22Rv1 (cell line): ENCODE measurements around the gene SOX1.

ENCODE experiments used
- H3K27ac ChIP-seq: fragments of 450-650 bp; 2 replicates; pipeline ENCODE4 v1.5.1; 2017
- ZFX ChIP-seq: fragments of 450-650 bp; IDR thresholded peaks from 2 replicates; pipeline ENCODE4 v1.6.1; 2017; ENCODE audit warnings: antibody characterized with exemption, borderline replicate concordance
- TF ChIP-seq, protein P1 (sequence below): fragments of 450-650 bp; IDR thresholded peaks from 2 replicates; pipeline ENCODE4 v1.5.1; 2017; ENCODE audit warnings: mild to moderate bottlenecking

The SOX1 gene

DNA sequence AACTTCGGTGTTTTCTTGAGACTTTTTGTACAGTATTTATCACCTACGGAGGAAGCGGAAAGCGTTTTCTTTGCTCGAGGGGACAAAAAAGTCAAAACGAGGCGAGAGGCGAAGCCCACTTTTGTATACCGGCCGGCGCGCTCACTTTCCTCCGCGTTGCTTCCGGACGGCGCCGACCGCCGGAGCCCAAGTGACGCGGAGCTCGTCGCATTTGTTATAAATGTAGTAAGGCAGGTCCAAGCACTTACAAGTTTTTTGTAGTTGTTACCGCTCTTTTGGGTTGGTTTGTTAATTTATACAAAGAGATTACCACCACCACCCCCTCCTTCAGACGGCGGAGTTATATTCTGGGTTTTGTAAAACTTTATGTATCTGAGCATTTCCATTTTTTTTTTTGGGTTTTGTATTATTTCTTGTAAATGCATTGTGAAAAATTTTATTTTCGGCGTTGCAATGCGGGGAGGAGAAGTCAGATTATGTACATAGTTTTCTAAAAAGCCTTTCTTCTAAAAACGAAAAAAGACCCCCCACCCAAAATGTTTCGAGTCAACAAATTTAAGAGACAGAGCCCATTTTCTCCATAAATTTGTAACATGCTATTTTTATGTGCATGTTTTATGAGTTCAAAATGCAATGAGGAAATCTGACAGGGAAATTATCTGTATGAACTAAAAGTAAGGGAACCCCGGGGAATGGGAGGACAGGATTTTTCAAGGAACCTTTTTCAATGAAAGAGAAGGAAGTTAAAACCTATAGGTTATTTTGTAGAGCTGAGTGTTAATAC is 2.3 kb downstream of the SOX1 start:
- TF ChIP-seq ZFX, result no peak
- TF ChIP-seq, protein P1, sequence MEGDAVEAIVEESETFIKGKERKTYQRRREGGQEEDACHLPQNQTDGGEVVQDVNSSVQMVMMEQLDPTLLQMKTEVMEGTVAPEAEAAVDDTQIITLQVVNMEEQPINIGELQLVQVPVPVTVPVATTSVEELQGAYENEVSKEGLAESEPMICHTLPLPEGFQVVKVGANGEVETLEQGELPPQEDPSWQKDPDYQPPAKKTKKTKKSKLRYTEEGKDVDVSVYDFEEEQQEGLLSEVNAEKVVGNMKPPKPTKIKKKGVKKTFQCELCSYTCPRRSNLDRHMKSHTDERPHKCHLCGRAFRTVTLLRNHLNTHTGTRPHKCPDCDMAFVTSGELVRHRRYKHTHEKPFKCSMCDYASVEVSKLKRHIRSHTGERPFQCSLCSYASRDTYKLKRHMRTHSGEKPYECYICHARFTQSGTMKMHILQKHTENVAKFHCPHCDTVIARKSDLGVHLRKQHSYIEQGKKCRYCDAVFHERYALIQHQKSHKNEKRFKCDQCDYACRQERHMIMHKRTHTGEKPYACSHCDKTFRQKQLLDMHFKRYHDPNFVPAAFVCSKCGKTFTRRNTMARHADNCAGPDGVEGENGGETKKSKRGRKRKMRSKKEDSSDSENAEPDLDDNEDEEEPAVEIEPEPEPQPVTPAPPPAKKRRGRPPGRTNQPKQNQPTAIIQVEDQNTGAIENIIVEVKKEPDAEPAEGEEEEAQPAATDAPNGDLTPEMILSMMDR, result no peak
- no peak overlapping the region for H3K27ac ChIP-seq

DNA sequence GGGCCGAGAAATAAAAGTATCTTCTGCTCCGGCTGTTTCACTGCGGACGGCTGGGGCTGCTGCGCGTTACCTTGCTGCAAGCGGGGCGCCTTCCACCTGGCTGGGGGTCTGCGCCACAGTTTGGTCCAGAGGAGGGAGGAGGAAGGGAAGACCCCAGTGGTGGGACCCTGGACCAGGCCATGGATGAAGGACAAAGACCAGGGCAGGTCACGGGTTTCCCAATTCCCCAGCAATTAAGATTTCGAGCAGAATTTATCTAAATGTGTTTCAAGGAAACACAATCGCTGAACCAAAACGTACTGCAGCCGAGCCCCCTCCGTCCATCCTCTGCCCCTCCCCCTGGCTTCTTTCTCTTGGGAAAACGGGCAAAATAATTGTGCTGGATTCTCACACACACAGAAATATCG is 2.9 kb downstream of the SOX1 start:
- no peak overlapping the region for H3K27ac ChIP-seq
- TF ChIP-seq ZFX, result no peak
- TF ChIP-seq, protein P1, result no peak

DNA sequence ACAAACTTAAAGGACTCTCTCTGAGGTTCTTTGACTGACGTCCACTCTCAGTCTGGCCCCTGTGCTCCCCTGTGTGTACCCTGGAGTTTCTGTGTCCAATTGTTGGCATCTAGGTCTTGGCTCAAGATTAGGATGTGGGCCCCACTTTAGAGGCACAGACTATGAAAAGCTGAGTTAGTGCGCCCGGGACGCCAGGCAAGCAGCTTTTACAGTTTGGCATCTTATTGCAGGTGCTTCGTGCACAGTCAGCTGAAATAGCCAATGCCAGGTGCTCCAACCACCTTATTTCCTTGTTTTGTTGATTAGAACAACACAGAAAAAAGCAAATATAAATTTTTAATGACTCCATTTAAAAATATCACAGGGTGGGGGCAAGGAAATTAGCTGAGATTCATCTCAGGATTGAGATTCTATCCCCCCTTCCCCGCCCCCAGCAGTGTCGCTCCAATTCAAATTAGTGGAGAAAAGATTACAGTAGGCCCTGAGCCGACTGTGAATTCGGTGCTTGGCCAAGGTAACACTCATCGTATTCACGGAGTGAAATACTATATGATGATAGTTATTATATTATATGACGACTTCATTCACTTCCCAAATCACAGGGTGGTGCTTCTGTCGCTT is 4.3 kb downstream of the SOX1 start:
- TF ChIP-seq, protein P1, result no peak

DNA sequence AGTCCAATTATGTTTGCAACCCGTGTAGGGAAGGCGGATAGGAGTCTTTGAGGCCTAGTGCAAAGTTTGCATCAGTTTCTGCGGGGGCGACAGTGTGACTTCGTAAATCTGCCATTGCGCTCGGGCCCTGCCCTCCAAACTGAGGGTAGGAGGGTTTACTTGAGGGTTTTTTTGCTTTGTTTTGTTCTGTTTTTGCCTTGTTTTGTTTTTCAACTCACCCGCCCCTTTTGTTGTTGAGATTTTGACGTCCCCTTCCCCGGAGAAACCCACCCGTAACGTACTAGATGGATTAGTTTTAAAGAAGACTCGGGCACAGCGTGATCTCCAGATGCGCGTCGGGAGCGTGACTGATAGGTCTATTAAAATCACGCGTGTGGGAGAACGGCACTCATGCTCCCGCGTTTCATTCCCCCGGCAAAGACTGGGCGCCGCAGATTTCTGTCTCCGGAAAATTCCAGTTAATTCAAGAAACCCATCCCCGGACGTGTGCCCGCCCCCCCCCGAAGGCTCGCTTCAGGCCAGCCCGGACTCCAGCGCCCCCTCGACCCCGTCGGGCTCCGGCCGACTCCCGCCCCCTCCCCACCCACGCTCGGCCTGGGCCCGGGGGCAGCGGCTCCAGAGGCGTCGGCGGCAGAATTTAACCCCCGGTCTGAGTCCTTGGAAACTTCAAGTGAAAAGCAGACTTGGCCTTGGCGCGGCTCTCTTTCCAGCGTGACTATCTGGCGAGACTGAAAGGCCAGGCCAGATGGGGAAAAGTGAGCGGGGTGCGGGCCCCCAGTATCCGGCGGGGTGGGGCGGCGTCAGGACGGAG is 5.0 kb downstream of the SOX1 start:
- H3K27ac ChIP-seq, result no peak overlapping the region
- TF ChIP-seq, protein P1, result no peak
- no peak for TF ChIP-seq ZFX

More for the DNA sequence above, 4.3 kb downstream of the SOX1 start:
- H3K27ac ChIP-seq, result no peak overlapping the region

DNA sequence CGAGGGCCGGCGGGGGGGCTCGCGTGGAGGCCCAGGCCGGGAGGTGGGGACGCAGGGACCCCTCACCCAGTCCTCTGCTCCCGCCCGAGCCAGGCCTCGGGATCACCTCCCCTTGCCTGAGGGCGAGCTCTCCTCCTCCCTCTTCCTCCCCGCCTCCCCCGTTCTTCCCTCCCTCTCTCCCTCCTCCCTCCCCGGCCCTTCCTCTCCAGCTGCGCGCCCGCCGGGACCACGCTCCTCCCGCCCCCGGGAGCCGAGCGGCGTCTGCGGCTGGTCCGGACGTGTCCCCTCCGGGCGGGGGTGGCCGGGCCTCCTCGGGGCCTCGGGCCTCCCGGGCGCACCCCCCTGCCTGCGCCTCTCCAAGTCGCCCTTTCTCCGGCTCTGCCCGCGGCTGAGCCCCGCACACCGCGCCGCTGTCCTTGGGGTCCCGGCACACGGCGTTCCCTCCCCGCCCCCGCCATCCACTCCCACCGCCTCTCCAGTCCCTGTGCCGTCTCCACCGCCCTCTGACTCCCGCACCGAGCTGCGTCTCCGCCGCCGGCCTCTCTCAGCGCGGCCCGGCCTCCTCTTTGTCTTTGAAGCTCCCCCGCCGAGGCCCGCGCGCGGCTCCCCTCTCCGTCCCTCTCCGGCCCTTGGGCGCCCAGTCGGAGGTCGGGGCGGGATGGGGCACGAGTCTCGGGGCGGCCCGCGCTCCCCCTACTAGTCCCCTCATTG is 5.7 kb downstream of the SOX1 start:
- TF ChIP-seq, protein P1, result no peak
- TF ChIP-seq ZFX, result no peak
- H3K27ac ChIP-seq, result no peak overlapping the region

DNA sequence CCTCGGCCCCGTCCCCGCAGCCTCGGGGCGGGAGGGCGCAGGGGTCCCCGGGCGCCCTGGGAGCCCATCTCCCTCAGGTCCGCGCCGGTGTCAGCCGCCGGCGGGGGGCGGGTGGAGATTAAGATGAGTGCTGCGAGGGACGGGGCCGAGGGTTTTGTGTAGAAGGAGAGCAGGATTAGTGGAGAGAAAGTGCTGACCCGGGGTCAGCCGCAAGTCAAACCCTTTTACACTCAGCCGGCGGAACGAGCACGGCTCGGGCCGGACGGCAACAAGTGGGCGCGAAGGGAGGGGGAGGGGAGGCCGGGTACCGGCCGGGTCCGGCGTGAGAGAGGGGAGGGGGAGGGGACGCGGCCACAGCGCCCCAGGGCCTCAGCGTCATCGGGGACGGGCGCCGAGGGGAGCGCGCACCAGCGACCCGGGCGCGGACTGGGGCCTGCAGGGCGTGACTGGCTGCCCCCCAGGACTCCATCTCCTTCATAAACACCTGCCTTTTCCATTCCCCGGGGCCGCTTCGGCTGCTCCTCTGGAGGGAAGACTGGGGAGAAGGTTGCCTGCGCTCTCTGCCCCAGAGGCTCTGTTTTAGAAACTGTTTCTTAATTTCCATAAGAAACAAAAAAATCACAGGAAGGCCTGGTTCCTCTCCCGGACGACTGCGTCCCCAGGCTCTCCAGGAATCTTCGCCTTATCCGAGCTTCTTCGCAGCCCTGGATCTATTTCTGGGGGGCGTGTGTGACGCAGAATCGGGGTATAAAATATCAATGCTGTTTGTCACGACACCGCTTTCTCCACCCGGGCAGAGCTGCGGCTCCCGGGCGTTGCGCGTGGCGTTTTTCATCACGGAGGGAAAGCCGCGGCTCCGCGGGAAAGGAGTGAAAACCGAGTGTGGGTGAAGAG is 6.5 kb downstream of the SOX1 start:
- H3K27ac ChIP-seq, result no peak overlapping the region
- no peak for TF ChIP-seq ZFX
- TF ChIP-seq, protein P1, result no peak
